NCI-H2196 treated with DMSO at 0.1 percent for 48 hours (cell line): ENCODE results near the gene ABLIM2.
"Not testable (repeated sequence)": the region's sequence is repeated elsewhere in the genome, so short reads cannot be mapped to it uniquely, and the experiment has no call there.

ENCODE experiments used
- DNase-seq: peaks from one replicate; lab custom pipeline; 2025; ENCODE audit not compliant: unreplicated experiment; lab: John Stamatoyannopoulos, UW

Gene ABLIM2

GRCh38 chr4:8142556-8142955 is 16.1 kb downstream of the ABLIM2 start:
- DNase-seq: no peak

- DNase-seq: no peak
Measured at GRCh38 chr4:8141935-8142334, 16.7 kb downstream of the ABLIM2 start.

GRCh38 chr4:8140915-8141314 is 17.7 kb downstream of the ABLIM2 start:
- DNase-seq: no peak

GRCh38 chr4:8139726-8140125 is 18.9 kb downstream of the ABLIM2 start:
- not testable (repeated sequence) for DNase-seq

- DNase-seq: no peak
Measured at GRCh38 chr4:8136972-8137710, 21.5 kb downstream of the ABLIM2 start.

- DNase-seq: no peak
Measured at GRCh38 chr4:8136529-8136928, 22.1 kb downstream of the ABLIM2 start.

- no peak for DNase-seq
Measured at GRCh38 chr4:8135666-8136065, 22.9 kb downstream of the ABLIM2 start.

- DNase-seq: no peak
Measured at GRCh38 chr4:8133897-8134563, 24.6 kb downstream of the ABLIM2 start.

GRCh38 chr4:8132947-8133705 is 25.5 kb downstream of the ABLIM2 start:
- DNase-seq: no peak

GRCh38 chr4:8132400-8132799 is 26.2 kb downstream of the ABLIM2 start:
- DNase-seq: no peak

- DNase-seq: no peak
Measured at GRCh38 chr4:8131826-8132225, 26.8 kb downstream of the ABLIM2 start.

- no peak for DNase-seq
Measured at GRCh38 chr4:8131210-8131609, 27.4 kb downstream of the ABLIM2 start.

- no peak for DNase-seq
Measured at GRCh38 chr4:8130346-8131066, 28.1 kb downstream of the ABLIM2 start.

- no peak for DNase-seq
Measured at GRCh38 chr4:8129785-8130184, 28.8 kb downstream of the ABLIM2 start.

GRCh38 chr4:8129136-8129535 is 29.5 kb downstream of the ABLIM2 start:
- no peak for DNase-seq

- no peak for DNase-seq
Measured at GRCh38 chr4:8128100-8128856, 30.3 kb downstream of the ABLIM2 start.

GRCh38 chr4:8127051-8127826 is 31.4 kb downstream of the ABLIM2 start:
- DNase-seq: no peak

GRCh38 chr4:8126523-8126922 is 32.1 kb downstream of the ABLIM2 start:
- DNase-seq: no peak

GRCh38 chr4:8125526-8126056 is 33.0 kb downstream of the ABLIM2 start:
- DNase-seq: no peak

GRCh38 chr4:8123870-8124269 is 34.7 kb downstream of the ABLIM2 start:
- no peak for DNase-seq
